Epidermal melanocyte (primary cell): ENCODE measurements around the gene MAPRE2.

Experiments
- DNase-seq: peaks from one replicate; pipeline ENCODE4 v3.0.0; 2011; ENCODE audit warnings: low spot score; ENCODE audit not compliant: insufficient read length

The MAPRE2 gene

GRCh38 chr18:35179906-35180305 lies 138.7 kb downstream of the MAPRE2 start:
- no peak for DNase-seq

GRCh38 chr18:35180455-35180854 lies 139.2 kb downstream of the MAPRE2 start:
- DNase-seq: no peak

- no peak for DNase-seq
Measured at GRCh38 chr18:35182151-35182550, 140.9 kb downstream of the MAPRE2 start.

GRCh38 chr18:35183886-35184285 lies 142.7 kb downstream of the MAPRE2 start:
- DNase-seq: no peak

GRCh38 chr18:35185771-35186170 lies 144.6 kb downstream of the MAPRE2 start:
- DNase-seq: no peak

GRCh38 chr18:35186291-35187034 lies 145.2 kb downstream of the MAPRE2 start:
- DNase-seq: no peak

- no peak for DNase-seq
Measured at GRCh38 chr18:35189510-35189909, 148.3 kb downstream of the MAPRE2 start.

GRCh38 chr18:35190948-35191697 lies 149.9 kb downstream of the MAPRE2 start:
- DNase-seq: no peak

GRCh38 chr18:35191698-35192025 lies 150.4 kb downstream of the MAPRE2 start:
- DNase-seq: no peak

- no peak for DNase-seq
Measured at GRCh38 chr18:35192415-35192814, 151.2 kb downstream of the MAPRE2 start.
